WTC11 (cell line): ENCODE results near the gene SMAD6. TPM values are rescaled to one million over a fixed set of nuclear protein-coding genes. Genes with fewer than 3 reads are reported as not detected.

ENCODE experiments used
- ATAC-seq: fragments of 200-7000 bp; cut with Tn5 transposase; 2 replicates; pipeline ENCODE4 v1.10.0; 2021; ENCODE audit warnings: mild to moderate bottlenecking, moderate library complexity
- CTCF ChIA-PET: fragments of 300-600 bp; sonication (Branson Sonifier 250); formaldehyde crosslinking; loops from one replicate; lab custom pipeline; 2021; ENCODE audit warnings: antibody characterized with exemption; lab: Charles Lee
- POLR2A ChIA-PET: fragments of 350-600 bp; sonication (Branson Sonifier 250); formaldehyde crosslinking; loops from one replicate; lab custom pipeline; 2021; ENCODE audit warnings: antibody characterized with exemption; lab: Charles Lee
- DNase-seq: peaks from one replicate; pipeline ENCODE4 v3.0.0; 2021; ENCODE audit warnings: low spot score
- H3K27ac Mint-ChIP-seq: 2 replicates; pipeline ENCODE4 v1.8.0; 2021; ENCODE audit warnings: mixed read lengths
- H3K27me3 Mint-ChIP-seq: 2 replicates; pipeline ENCODE4 v1.8.0; 2021; ENCODE audit warnings: low read depth, mild to moderate bottlenecking, moderate library complexity, mixed read lengths
- H3K36me3 Mint-ChIP-seq: 2 replicates; pipeline ENCODE4 v1.8.0; 2021; ENCODE audit warnings: mixed read lengths
- H3K4me1 Mint-ChIP-seq: 2 replicates; pipeline ENCODE4 v1.8.0; 2022; ENCODE audit warnings: mixed read lengths
- H3K4me3 Mint-ChIP-seq: 2 replicates; pipeline ENCODE4 v1.8.0; 2021; ENCODE audit warnings: mild to moderate bottlenecking, moderate library complexity, mixed read lengths
- H3K9me3 Mint-ChIP-seq: 2 replicates; pipeline ENCODE4 v1.8.0; 2021; ENCODE audit warnings: mixed read lengths
- CREM ChIP-seq: sonication (generic); formaldehyde crosslinking; IDR thresholded peaks from 2 replicates; pipeline ENCODE4 v1.8.1; 2022; ENCODE audit warnings: mild to moderate bottlenecking, missing genetic modification reagents, moderate library complexity
- FOXK1 ChIP-seq: sonication (generic); formaldehyde crosslinking; IDR thresholded peaks from 2 replicates; pipeline ENCODE4 v1.8.0; 2022; ENCODE audit warnings: mild to moderate bottlenecking, moderate library complexity, missing genetic modification reagents
- GABPB1 ChIP-seq: sonication (generic); formaldehyde crosslinking; IDR thresholded peaks from 2 replicates; pipeline ENCODE4 v1.8.1; 2023; ENCODE audit warnings: mild to moderate bottlenecking, missing genetic modification reagents
- GRHL2 ChIP-seq: fragments of 250-450 bp; sonication (Bioruptor Pico); IDR thresholded peaks from 2 replicates; pipeline ENCODE4 v1.8.0; 2022; ENCODE audit warnings: mild to moderate bottlenecking, moderate library complexity; ENCODE audit not compliant: insufficient replicate concordance, severe bottlenecking
- JAZF1 ChIP-seq: fragments of 250-450 bp; sonication (Bioruptor Pico); IDR thresholded peaks from 2 replicates; pipeline ENCODE4 v1.9.0; 2021; ENCODE audit warnings: moderate library complexity, mild to moderate bottlenecking, inconsistent platforms
- JUN ChIP-seq: sonication (generic); formaldehyde crosslinking; IDR thresholded peaks from 2 replicates; pipeline ENCODE4 v1.8.0; 2023; ENCODE audit warnings: mild to moderate bottlenecking, missing genetic modification reagents
- NFATC4 ChIP-seq: fragments of 250-450 bp; sonication (Bioruptor Pico); IDR thresholded peaks from 2 replicates; pipeline ENCODE4 v1.9.0; 2021; ENCODE audit warnings: mild to moderate bottlenecking
- TEAD1 ChIP-seq: sonication (generic); formaldehyde crosslinking; IDR thresholded peaks from 2 replicates; pipeline ENCODE4 v1.8.0; 2022; ENCODE audit warnings: mild to moderate bottlenecking, missing genetic modification reagents
- ZBTB21 ChIP-seq: sonication (generic); formaldehyde crosslinking; IDR thresholded peaks from 2 replicates; pipeline ENCODE4 v1.8.1; 2023; ENCODE audit warnings: mild to moderate bottlenecking, missing genetic modification reagents, borderline replicate concordance
- ZNF121 ChIP-seq: sonication (generic); formaldehyde crosslinking; IDR thresholded peaks from 2 replicates; pipeline ENCODE4 v1.8.0; 2023; ENCODE audit warnings: missing genetic modification reagents
- ZNF219 ChIP-seq: sonication (generic); formaldehyde crosslinking; IDR thresholded peaks from 2 replicates; pipeline ENCODE4 v1.8.0; 2023; ENCODE audit warnings: missing genetic modification reagents, mild to moderate bottlenecking, borderline replicate concordance
- ZNF232 ChIP-seq: sonication (generic); formaldehyde crosslinking; IDR thresholded peaks from 2 replicates; pipeline ENCODE4 v1.8.0; 2022; ENCODE audit warnings: mild to moderate bottlenecking, missing genetic modification reagents
- ZNF423 ChIP-seq: fragments of 250-450 bp; sonication (Bioruptor Pico); IDR thresholded peaks from 2 replicates; pipeline ENCODE4 v2.1.2; 2022; ENCODE audit warnings: mild to moderate bottlenecking, moderate library complexity
- total RNA-seq: library from RNA; stranded (reverse); gene quantifications from 3 replicates; pipeline ENCODE4 v1.2.3, GENCODE V29; 2021
- TF ChIP-seq, protein P1 (sequence below): fragments of 250-450 bp; sonication (Bioruptor Pico); IDR thresholded peaks from 2 replicates; pipeline ENCODE4 v1.9.0; 2021; ENCODE audit warnings: mild to moderate bottlenecking, borderline replicate concordance
- TF ChIP-seq, protein P2 (sequence below): sonication (generic); formaldehyde crosslinking; IDR thresholded peaks from 2 replicates; pipeline ENCODE4 v1.8.0; 2022; ENCODE audit warnings: mild to moderate bottlenecking, missing genetic modification reagents
- TF ChIP-seq, protein P3 (sequence below): sonication (generic); formaldehyde crosslinking; IDR thresholded peaks from 2 replicates; pipeline ENCODE4 v1.8.0; 2022; ENCODE audit warnings: mild to moderate bottlenecking, missing genetic modification reagents
- TF ChIP-seq, protein P4 (sequence below): sonication (generic); formaldehyde crosslinking; IDR thresholded peaks from 2 replicates; pipeline ENCODE4 v1.8.1; 2023; ENCODE audit warnings: mild to moderate bottlenecking, missing genetic modification reagents, borderline replicate concordance
- TF ChIP-seq, protein P5 (sequence below): sonication (generic); formaldehyde crosslinking; IDR thresholded peaks from 2 replicates; pipeline ENCODE4 v1.8.1; 2023; ENCODE audit warnings: mild to moderate bottlenecking, missing genetic modification reagents, moderate library complexity
- TF ChIP-seq, protein P6 (sequence below): sonication (generic); formaldehyde crosslinking; IDR thresholded peaks from 2 replicates; pipeline ENCODE4 v1.8.1; 2023; ENCODE audit warnings: mild to moderate bottlenecking, missing genetic modification reagents

Gene SMAD6
- total RNA-seq, 1 experiment from 2014 or later, result 13.9 TPM

DNA sequence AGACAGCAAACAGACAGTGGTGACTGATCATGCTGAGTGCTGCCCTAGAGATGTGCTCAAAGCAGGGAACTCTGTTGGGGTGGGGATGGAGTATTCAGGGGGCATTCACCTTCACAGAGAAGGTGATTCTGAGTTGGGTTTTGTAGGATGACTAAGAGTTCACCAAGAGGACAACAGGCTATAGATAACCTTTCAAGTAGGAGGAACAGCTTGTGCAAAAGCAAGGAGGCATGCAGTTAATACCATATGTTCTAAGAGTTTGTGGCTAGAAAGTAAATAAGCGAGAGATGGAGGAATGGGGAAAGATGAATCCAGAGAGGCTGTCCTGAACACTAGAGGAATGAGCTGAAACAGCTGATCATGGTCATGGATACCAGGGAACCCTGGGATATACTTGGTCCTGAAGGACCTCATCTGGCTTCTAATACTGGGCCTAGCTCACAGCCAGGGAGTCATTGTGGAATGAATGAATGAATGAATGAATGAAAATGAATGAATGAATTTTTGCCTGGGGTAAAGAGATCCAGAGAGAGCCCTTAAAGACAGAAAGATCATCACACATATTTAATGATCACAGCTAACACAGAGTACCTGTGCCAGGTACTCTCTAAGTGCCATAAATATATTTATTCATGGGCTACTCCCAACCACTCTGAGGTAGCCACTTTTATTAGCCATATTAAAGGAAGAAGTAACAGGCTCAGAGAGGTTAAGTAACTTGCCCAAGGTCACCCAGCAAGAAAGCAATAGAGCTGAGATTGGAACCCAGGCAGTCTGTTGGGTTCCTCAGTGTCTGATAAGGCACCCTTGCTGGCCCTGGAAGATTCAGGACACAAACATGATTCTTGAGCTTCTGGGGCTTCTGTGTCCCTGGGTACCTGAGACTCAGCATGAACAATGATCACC, 22.0 kb downstream of the SMAD6 start (continued):
- TF ChIP-seq, protein P1, sequence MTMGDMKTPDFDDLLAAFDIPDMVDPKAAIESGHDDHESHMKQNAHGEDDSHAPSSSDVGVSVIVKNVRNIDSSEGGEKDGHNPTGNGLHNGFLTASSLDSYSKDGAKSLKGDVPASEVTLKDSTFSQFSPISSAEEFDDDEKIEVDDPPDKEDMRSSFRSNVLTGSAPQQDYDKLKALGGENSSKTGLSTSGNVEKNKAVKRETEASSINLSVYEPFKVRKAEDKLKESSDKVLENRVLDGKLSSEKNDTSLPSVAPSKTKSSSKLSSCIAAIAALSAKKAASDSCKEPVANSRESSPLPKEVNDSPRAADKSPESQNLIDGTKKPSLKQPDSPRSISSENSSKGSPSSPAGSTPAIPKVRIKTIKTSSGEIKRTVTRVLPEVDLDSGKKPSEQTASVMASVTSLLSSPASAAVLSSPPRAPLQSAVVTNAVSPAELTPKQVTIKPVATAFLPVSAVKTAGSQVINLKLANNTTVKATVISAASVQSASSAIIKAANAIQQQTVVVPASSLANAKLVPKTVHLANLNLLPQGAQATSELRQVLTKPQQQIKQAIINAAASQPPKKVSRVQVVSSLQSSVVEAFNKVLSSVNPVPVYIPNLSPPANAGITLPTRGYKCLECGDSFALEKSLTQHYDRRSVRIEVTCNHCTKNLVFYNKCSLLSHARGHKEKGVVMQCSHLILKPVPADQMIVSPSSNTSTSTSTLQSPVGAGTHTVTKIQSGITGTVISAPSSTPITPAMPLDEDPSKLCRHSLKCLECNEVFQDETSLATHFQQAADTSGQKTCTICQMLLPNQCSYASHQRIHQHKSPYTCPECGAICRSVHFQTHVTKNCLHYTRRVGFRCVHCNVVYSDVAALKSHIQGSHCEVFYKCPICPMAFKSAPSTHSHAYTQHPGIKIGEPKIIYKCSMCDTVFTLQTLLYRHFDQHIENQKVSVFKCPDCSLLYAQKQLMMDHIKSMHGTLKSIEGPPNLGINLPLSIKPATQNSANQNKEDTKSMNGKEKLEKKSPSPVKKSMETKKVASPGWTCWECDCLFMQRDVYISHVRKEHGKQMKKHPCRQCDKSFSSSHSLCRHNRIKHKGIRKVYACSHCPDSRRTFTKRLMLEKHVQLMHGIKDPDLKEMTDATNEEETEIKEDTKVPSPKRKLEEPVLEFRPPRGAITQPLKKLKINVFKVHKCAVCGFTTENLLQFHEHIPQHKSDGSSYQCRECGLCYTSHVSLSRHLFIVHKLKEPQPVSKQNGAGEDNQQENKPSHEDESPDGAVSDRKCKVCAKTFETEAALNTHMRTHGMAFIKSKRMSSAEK (CRISPR knock-in tag), result no peak

DNA sequence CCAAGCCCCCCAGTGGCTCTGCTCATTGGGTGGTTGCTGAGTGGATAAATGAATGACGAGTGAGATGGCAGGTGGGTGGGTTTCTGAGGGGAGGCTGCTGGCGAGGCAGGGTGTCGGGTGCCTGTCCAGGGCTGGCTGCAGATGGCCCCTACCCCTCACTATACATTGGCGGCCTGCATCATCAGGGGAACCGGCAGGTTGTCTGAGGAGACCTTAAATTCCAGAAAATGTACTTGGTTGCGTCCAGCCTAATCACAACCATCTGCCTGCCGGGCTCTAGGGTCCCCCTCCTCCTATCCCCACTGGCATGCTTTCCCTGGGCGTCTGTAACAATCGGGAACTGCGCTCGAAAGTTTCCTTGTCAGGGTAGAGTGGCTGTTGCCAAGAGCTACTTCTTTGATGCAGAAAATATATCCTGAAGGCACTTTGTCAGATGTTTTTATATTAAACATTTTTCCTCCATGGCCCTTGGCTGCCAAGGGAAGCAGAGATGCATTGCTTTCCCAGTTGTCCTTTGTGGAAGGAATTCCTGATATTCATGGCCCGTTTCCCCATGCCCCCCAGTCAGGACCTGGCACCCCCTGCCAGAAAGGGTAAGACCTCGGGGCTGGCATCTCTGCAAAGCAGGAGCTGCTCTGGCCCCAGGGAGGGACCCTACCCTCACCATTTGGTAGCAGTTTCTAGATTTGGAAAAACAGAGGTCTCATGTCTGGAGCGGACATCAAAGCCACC, 22.9 kb downstream of the SMAD6 start:
- H3K27ac Mint-ChIP-seq, result peak overlapping the region; percentile 78
- no peaks in the 10 kb centered on the region for H3K9me3 Mint-ChIP-seq
- POLR2A ChIA-PET, result interaction anchor here (0.7 kb wide), 1 partner anchor 103 kb away, joined by 3 read pairs; no protein-coding TSS in a partner anchor
- ATAC-seq (no peak), DNase-seq (no peak)
- TF ChIP-seq ZNF423, result no peak
- no peak for TF ChIP-seq JAZF1 (CRISPR knock-in tag)
- TF ChIP-seq NFATC4 (CRISPR knock-in tag), result no peak
- TF ChIP-seq, protein P2, sequence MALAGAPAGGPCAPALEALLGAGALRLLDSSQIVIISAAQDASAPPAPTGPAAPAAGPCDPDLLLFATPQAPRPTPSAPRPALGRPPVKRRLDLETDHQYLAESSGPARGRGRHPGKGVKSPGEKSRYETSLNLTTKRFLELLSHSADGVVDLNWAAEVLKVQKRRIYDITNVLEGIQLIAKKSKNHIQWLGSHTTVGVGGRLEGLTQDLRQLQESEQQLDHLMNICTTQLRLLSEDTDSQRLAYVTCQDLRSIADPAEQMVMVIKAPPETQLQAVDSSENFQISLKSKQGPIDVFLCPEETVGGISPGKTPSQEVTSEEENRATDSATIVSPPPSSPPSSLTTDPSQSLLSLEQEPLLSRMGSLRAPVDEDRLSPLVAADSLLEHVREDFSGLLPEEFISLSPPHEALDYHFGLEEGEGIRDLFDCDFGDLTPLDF (CRISPR knock-in tag), result no peak
- TF ChIP-seq GABPB1, result no peak
- TF ChIP-seq ZNF219, result no peak
- TF ChIP-seq TEAD1 (CRISPR knock-in tag), result no peak
- TF ChIP-seq, protein P3, sequence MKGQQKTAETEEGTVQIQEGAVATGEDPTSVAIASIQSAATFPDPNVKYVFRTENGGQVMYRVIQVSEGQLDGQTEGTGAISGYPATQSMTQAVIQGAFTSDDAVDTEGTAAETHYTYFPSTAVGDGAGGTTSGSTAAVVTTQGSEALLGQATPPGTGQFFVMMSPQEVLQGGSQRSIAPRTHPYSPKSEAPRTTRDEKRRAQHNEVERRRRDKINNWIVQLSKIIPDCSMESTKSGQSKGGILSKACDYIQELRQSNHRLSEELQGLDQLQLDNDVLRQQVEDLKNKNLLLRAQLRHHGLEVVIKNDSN, result no peak
- TF ChIP-seq ZBTB21 (CRISPR knock-in tag), result no peak
- no peak for TF ChIP-seq ZNF232 (CRISPR knock-in tag)
- no peak for TF ChIP-seq CREM (CRISPR knock-in tag)
- TF ChIP-seq, protein P4, sequence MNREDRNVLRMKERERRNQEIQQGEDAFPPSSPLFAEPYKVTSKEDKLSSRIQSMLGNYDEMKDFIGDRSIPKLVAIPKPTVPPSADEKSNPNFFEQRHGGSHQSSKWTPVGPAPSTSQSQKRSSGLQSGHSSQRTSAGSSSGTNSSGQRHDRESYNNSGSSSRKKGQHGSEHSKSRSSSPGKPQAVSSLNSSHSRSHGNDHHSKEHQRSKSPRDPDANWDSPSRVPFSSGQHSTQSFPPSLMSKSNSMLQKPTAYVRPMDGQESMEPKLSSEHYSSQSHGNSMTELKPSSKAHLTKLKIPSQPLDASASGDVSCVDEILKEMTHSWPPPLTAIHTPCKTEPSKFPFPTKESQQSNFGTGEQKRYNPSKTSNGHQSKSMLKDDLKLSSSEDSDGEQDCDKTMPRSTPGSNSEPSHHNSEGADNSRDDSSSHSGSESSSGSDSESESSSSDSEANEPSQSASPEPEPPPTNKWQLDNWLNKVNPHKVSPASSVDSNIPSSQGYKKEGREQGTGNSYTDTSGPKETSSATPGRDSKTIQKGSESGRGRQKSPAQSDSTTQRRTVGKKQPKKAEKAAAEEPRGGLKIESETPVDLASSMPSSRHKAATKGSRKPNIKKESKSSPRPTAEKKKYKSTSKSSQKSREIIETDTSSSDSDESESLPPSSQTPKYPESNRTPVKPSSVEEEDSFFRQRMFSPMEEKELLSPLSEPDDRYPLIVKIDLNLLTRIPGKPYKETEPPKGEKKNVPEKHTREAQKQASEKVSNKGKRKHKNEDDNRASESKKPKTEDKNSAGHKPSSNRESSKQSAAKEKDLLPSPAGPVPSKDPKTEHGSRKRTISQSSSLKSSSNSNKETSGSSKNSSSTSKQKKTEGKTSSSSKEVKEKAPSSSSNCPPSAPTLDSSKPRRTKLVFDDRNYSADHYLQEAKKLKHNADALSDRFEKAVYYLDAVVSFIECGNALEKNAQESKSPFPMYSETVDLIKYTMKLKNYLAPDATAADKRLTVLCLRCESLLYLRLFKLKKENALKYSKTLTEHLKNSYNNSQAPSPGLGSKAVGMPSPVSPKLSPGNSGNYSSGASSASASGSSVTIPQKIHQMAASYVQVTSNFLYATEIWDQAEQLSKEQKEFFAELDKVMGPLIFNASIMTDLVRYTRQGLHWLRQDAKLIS, result no peak
- TF ChIP-seq, protein P5, sequence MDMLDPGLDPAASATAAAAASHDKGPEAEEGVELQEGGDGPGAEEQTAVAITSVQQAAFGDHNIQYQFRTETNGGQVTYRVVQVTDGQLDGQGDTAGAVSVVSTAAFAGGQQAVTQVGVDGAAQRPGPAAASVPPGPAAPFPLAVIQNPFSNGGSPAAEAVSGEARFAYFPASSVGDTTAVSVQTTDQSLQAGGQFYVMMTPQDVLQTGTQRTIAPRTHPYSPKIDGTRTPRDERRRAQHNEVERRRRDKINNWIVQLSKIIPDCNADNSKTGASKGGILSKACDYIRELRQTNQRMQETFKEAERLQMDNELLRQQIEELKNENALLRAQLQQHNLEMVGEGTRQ (CRISPR knock-in tag), result no peak
- TF ChIP-seq GRHL2 (CRISPR knock-in tag), result no peak
- TF ChIP-seq ZNF121, result no peak
- TF ChIP-seq, protein P6, sequence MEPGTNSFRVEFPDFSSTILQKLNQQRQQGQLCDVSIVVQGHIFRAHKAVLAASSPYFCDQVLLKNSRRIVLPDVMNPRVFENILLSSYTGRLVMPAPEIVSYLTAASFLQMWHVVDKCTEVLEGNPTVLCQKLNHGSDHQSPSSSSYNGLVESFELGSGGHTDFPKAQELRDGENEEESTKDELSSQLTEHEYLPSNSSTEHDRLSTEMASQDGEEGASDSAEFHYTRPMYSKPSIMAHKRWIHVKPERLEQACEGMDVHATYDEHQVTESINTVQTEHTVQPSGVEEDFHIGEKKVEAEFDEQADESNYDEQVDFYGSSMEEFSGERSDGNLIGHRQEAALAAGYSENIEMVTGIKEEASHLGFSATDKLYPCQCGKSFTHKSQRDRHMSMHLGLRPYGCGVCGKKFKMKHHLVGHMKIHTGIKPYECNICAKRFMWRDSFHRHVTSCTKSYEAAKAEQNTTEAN, result no peak
- no peak for TF ChIP-seq JUN (CRISPR knock-in tag)
- TF ChIP-seq FOXK1 (CRISPR knock-in tag), result no peak
- H3K4me1 Mint-ChIP-seq, result peaks cover 11% of the 10 kb centered on the region
- H3K27me3 Mint-ChIP-seq, result no peaks in the 10 kb centered on the region
- no peaks in the 10 kb centered on the region for H3K36me3 Mint-ChIP-seq
- no peak overlapping the region for H3K4me3 Mint-ChIP-seq
- CTCF ChIA-PET, result interaction anchor here (0.6 to 2.0 kb wide), 4 partner anchors 18 to 69 kb away, joined by 3 to 7 read pairs (median 3); no protein-coding TSS in a partner anchor
